GM18505 (cell line): ENCODE data around the gene RAG2.
A peak's percentile ranks its signal among the peaks of the same experiment; 100 is the strongest.
"Not testable (repeated sequence)": the region's sequence is repeated elsewhere in the genome, so short reads cannot be mapped to it uniquely, and the experiment has no call there.

Experiments
- ATAC-seq: cut with Tn5 transposase; IDR thresholded peaks from one replicate; pipeline ENCODE4 v1.9.1; 2021; ENCODE audit not compliant: unreplicated experiment
- POLR2A ChIP-seq: IDR thresholded peaks from 4 replicates; pipeline ENCODE4 v1.6.1; 2011; ENCODE audit warnings: borderline replicate concordance; ENCODE audit not compliant: insufficient read depth, insufficient read length; ENCODE audit errors: extremely low read depth

Gene RAG2

GRCh38 chr11:36558571-36559413, 39.2 kb downstream of the RAG2 start:
- peak; percentile 95 for ATAC-seq
- TF ChIP-seq POLR2A: no peak

DNA sequence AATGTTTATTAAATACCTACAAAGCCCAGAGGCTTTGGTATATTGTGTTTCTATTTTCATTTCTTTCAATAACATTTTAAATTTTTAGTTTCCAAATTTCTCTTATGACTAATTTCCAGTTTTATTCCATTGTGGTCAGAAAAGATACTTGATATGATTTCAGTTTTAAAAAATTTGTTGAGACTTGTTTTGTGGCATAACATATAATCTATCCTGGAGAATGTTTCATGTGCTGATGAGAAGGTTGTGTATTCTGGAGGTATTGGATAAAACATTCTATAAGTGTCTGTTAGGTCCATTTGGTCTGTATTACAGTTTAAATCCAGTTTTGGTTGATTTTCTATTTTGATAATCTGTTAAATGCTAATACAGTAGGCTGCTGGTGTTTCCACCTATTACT, 40.0 kb downstream of the RAG2 start:
- ATAC-seq: no peak
- TF ChIP-seq POLR2A: no peak

- not testable (repeated sequence) for ATAC-seq
These were observed 40.6 kb downstream of the RAG2 start for GRCh38 chr11:36557390-36557789.

- no peak for TF ChIP-seq POLR2A
- no peak for ATAC-seq
These were observed 47.5 kb downstream of the RAG2 start for GRCh38 chr11:36550385-36551115.
